HG03571 (cell line): ENCODE data around the gene PPP1R1C.
"Not testable (repeated sequence)": the region's sequence is repeated elsewhere in the genome, so short reads cannot be mapped to it uniquely, and the experiment has no call there.

Experiments
- ATAC-seq: cut with Tn5 transposase; IDR thresholded peaks from one replicate; pipeline ENCODE4 v1.9.1; 2021; ENCODE audit not compliant: unreplicated experiment

PPP1R1C gene

DNA sequence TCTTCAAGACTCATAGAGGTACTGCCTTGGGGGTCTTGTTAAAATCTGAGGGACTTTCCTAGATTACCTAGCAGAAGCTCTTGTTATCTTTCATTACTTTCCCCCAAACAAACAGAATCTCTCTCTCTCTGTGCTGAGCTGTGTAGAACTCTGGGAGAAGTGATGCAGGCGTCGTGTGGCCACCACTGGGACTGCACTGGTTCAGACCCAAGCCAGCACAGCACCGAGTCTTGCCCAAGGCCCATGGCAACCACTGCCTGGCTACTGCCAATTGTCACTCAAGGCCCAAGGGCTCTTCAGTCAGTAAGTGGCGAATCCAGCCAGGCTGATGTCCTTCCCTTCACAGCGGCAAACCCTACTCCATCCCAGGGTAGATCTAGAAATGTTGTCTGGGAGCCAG, 28.6 kb downstream of the PPP1R1C start:
- no peak for ATAC-seq

DNA sequence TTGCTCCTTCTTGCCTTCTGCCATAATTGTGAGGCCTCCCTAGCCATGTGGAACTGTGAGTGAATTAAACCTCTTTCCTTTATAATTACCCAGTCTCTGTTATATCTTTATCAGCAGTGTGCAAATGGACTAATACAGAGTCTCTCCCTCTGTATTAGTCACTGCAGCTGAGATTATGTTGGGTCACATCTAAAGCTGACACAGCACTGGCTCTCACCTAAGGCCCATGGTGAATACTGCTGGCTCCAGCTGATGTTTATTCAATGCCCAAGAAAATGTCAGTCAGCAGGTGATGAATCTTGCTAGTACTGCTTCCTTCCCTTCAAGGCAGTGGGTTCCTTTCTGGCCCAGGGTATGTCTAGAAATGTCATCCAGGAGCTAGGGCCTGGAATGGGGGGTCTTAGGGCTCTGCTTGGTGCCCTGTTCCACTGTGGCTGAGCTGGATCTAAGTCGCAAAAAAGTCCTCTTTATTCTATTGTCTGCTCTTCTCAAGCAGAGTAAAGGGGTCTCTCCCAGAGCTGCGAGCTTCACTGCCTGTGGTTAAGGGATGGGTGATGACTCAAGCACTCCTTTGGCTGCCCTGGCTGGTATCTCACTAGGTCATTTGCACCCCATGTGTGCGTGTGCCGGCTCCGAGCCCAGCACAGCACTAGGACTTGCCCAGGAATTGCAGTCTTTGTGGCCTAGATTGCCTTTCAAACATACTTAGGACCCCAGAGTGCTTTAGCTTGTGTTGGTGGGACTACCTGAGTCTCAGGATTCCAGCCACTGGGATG, 29.9 kb downstream of the PPP1R1C start:
- ATAC-seq = no peak

DNA sequence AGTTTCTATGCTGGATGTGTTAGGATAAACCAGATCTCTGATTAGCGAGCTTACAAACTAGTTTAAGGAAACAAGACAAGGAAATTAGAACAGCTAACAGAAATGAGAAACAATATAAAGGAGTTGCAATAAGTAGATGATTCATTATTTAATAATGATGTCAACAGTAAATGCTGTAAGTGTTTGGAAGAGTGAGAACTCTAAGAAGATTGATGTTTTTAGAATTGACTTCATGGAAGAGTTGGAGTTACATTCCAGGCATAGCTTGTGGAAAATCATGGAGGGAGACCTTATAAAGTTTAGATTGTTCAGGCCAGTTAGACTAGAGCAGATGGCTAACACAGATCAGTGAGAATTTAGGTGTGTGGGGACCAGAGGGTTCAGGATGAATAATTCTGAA, 32.6 kb downstream of the PPP1R1C start:
- no peak for ATAC-seq

GRCh38 chr2:182019731-182020130, 34.1 kb downstream of the PPP1R1C start:
- ATAC-seq = no peak

DNA sequence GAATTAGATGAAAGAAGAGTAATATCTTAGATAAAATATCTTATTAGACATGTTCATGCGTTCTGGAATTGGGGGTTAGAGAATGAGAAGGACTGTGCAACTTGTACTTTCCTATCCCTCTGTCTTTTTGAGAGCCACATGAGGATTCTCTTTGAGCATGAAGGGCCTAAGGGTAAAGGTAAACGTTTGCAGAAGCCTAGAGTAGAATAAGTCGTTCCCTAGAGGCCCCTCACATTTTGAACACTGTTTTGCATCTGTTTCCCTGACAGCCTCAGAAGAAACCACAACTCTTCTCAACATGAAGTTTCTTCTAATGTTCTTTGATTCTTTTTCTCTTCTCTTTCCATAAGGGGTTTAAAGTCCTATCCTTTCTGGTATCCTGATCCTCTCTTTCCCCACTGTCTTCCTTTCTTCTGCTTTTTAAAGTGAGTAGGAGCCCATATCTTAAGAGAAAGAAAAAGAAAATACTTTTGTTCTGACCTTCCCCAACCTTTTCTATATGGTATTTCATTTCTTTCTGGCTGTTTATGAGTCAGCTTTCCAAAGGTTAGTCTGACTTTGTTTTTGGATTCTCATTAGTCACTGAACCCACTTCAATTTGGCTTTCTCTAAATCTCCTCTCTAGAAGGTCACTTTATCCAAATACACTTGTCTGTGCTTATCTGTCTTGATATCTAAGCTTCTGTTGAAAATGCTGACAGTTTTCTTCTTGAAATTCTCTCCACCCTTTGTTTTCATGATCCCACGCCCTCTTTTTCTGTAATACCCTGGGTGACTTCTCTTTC, 34.8 kb downstream of the PPP1R1C start:
- ATAC-seq = no peak

- no peak for ATAC-seq
Measured at GRCh38 chr2:182023235-182023634, 37.6 kb downstream of the PPP1R1C start.

DNA sequence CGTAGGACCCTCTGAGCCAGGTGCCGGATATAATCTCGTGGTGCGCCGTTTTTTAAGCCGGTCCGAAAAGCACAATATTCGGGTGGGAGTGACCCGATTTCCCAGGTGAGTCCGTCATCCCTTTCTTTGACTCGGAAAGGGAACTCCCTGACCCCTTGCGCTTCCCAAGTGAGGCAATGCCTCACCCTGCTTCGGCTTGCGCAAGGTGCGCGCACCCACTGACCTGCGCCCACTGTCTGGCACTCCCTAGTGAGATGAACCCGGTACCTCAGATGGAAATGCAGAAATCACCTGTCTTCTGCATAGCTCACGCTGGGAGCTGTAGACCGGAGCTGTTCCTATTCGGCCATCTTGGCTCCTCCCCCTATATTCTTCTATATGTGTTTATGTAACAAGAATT, 45.2 kb downstream of the PPP1R1C start:
- not testable (repeated sequence) for ATAC-seq

GRCh38 chr2:182031956-182032355, 46.3 kb downstream of the PPP1R1C start:
- ATAC-seq = no peak

DNA sequence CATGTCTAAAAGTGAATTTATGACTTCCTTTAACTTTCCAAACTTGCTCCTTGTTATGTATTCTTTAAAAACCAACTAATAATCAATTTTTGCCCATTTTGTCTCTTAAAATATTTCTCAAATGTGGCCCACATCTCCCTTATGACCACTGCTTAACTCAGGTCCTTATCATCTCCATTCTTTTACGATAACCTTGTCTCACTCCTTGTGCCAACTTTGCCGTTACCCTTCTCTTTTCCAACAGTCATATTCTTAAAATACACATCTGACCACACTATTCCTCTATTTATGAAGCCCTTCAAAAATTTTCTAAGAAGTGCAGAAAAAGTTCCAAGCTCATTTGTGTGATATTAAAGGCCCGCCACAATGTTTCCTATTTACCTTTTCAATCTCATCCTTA, 47.8 kb downstream of the PPP1R1C start:
- no peak for ATAC-seq

GRCh38 chr2:182038576-182038975, 52.9 kb downstream of the PPP1R1C start:
- no peak for ATAC-seq

DNA sequence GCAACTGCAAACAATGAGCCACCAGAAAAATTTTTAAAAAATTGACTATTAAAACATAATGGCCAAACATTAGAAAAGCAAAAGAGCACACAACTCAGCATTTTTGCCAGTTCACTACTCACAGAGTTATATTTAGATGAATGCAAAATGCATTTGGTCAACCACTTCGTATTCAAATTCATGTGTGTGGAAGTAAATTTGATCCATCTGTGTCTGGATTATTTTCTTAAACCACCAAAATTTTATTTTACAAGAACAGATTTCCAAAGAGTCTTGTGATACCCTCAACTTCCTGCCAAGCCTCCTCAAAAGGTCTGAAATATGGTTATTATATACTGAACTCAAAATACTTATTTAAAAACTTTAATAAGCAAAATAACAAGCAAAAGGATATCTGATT, 57.4 kb downstream of the PPP1R1C start:
- ATAC-seq = no peak

- no peak for ATAC-seq
Measured at GRCh38 chr2:182043861-182044260, 58.2 kb downstream of the PPP1R1C start.

- ATAC-seq = no peak
Measured at GRCh38 chr2:182047544-182047943, 61.9 kb downstream of the PPP1R1C start.

- no peak for ATAC-seq
Measured at GRCh38 chr2:182048088-182048487, 62.4 kb downstream of the PPP1R1C start.

DNA sequence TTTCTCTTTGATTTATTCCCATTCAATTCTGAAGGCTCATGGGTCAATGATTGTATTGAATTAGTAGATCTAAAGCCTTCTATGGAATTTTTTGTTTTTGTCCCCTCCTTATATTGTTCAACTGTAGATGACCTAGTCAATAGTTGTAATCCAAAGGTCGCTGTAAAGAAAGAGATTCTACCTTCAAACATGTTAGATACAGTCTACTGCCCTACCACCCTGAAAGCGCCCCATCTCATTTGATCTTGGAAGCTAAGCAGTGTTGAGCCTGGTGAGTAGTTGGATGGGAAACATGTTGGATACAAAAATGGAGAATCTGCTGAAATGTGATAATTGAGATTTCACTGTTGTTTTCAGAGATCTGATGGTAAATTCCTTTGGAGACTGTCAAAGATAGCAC, 63.0 kb downstream of the PPP1R1C start:
- no peak for ATAC-seq

- ATAC-seq = no peak
Measured at GRCh38 chr2:182049372-182050148, 63.9 kb downstream of the PPP1R1C start.

GRCh38 chr2:182050333-182051135, 64.9 kb downstream of the PPP1R1C start:
- no peak for ATAC-seq

DNA sequence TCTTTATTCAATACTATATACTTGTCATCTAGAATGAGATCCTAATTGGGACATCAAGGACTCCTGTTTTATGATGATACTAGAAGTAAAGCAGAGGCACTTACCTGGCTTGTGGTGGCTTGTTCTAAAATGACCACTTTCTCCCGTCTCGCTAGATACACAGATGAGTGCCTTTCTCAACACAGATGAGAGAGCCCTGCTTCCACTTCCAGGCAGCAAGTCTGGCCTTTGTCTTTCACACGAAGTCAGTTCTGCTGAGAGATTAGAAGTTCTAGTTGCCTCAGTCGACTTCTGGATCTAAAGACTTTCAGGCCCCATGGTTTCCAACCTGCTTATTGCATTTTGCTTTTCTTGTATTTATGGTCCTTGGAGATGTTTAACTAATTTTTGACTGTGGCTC, 70.3 kb downstream of the PPP1R1C start:
- no peak for ATAC-seq

GRCh38 chr2:182057002-182057401, 71.3 kb downstream of the PPP1R1C start:
- no peak for ATAC-seq

- no peak for ATAC-seq
Measured at GRCh38 chr2:182058056-182058455, 72.4 kb downstream of the PPP1R1C start.

DNA sequence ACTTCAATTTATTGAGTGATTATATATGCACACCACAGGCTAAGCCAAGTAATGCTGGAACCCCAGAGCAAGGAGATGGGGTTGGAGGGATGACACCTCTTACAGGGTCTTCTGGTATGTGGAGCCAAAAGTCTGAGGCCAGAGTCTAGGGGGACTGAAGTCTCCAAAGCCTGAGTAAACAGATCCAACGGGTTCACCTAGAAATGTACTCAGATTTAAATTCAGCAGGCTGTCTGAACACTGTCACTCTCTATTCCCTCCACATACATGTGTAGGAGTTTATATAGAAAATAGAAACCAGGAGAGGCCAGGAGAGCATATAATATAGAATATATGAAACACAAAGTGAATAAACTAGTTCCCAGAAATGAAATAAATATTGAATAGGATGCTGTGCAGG, 76.1 kb downstream of the PPP1R1C start:
- ATAC-seq = no peak
